Measurements from ENCODE around the gene CFLAR. TPM values are rescaled to one million over a fixed set of nuclear protein-coding genes. Genes with fewer than 3 reads are reported as not detected.

CFLAR gene
- total RNA-seq, 1 donor from 2014 or later, result 144 TPM

DNA sequence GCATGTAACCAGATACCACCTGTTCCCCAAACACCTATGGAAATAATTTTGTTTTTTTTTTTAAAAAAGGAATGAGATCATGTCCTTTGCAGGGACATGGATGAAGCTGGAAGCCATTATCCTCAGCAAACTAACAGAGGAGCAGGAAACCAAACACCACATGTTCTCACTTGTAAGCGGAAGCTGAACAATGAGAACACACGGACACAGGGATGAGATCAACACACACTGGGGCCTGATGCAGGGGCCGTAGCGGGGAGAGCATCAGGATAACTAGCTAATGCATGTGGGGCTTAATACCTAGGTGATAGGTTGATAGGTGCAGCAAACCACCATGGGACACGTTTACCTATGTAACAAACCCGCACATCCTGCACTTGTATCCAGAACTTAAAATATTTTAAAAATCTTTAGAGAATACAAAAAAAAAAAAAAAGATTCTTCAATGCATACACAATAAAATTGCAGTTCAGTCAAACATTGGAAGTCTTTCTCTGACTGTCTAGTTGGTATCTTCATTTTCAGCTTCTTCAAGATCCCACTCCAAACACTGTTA, 55.4 kb downstream of the CFLAR start:
- TF ChIP-seq, protein P1, sequence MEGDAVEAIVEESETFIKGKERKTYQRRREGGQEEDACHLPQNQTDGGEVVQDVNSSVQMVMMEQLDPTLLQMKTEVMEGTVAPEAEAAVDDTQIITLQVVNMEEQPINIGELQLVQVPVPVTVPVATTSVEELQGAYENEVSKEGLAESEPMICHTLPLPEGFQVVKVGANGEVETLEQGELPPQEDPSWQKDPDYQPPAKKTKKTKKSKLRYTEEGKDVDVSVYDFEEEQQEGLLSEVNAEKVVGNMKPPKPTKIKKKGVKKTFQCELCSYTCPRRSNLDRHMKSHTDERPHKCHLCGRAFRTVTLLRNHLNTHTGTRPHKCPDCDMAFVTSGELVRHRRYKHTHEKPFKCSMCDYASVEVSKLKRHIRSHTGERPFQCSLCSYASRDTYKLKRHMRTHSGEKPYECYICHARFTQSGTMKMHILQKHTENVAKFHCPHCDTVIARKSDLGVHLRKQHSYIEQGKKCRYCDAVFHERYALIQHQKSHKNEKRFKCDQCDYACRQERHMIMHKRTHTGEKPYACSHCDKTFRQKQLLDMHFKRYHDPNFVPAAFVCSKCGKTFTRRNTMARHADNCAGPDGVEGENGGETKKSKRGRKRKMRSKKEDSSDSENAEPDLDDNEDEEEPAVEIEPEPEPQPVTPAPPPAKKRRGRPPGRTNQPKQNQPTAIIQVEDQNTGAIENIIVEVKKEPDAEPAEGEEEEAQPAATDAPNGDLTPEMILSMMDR (IDR thresholded peaks at IDR 0.05), result no peak
- TF ChIP-seq POLR2AphosphoS5 (IDR thresholded peaks at IDR 0.05; ENCODE audit: insufficient read depth in 1 of 2, low read depth in 1 of 2) (no peak), POLR2A (IDR thresholded peaks at IDR 0.05) (no peak)
- peaks cover 0 to 4% of the 10 kb centered on the region in 2 donors for H3K36me3 ChIP-seq
- no peaks in the 10 kb centered on the region for H3K27me3 ChIP-seq
- intact Hi-C loops (cut with DNase I), result loop anchor here (10.0 kb wide), 1 partner anchor 267 kb away; no protein-coding TSS in a partner anchor
- no peak overlapping the region for H3K27ac ChIP-seq
- H3K4me3 ChIP-seq, result no peak overlapping the region
- no peaks in the 10 kb centered on the region for H3K4me1 ChIP-seq
- DNase-seq (ENCODE audit: extremely low spot score in 2 of 2), result no peak
- no peaks in the 10 kb centered on the region for H3K9me3 ChIP-seq

DNA sequence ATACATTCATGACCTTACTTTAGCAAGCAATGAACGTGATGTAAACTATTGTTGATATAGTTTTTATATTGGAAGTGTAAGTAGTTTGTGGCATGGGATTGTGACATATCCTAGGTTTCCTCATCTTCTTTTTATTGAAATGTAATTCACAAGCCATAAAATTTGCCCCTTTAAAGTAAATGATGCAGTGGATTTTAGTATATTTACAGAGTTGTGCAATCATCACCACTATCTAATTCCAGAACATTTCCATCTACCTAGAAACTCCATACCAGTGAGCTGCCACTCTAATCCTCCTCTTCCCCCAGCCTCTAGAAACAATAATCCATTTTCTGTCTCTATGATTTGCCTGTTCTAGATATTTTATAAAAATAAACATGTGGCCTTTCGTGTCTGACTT, 56.3 kb downstream of the CFLAR start:
- Histone ChIP-seq H3K27me3 (no peaks in the 10 kb centered on the region), H3K9me3 (no peaks in the 10 kb centered on the region), H3K4me3 (no peak overlapping the region), H3K27ac (no peak overlapping the region), H3K4me1 (no peaks in the 10 kb centered on the region), H3K36me3 (no peaks in the 10 kb centered on the region)
- intact Hi-C loops (cut with DNase I), result loop anchor here (10.0 kb wide), 1 partner anchor 267 kb away; no protein-coding TSS in a partner anchor
- TF ChIP-seq, protein P1 (IDR thresholded peaks at IDR 0.05), result no peak
- TF ChIP-seq POLR2A (IDR thresholded peaks at IDR 0.05) (no peak), POLR2AphosphoS5 (IDR thresholded peaks at IDR 0.05; ENCODE audit: insufficient read depth in 1 of 2, low read depth in 1 of 2) (no peak)
- no peak for DNase-seq (ENCODE audit: extremely low spot score in 2 of 2)

DNA sequence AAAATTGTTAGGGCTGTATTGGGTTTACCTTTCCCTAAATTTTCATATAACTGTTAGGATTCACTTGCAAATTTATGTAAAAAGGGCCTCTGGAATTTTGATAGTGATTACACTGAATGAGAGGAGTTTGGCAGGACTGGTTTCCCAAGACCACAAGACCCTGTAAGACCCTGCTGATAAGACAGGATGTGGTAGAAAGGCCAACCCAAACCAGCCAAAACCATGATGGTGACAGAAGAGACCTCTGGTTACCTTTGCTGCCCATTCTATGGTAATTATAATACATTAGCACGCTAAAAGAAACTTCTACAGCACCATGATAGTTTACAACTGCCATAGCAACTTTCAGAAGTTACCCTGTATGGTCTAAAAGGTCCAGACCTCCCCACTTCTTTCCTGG, 58.7 kb downstream of the CFLAR start:
- DNase-seq (ENCODE audit: extremely low spot score in 2 of 2), result no peak
- TF ChIP-seq, protein P1 (IDR thresholded peaks at IDR 0.05), result no peak
- TF ChIP-seq POLR2AphosphoS5 (IDR thresholded peaks at IDR 0.05; ENCODE audit: insufficient read depth in 1 of 2, low read depth in 1 of 2), result no peak
- no peak for TF ChIP-seq POLR2A (IDR thresholded peaks at IDR 0.05)
- intact Hi-C loops (cut with DNase I), result loop anchor here (10.0 kb wide), 1 partner anchor 270 kb away; no protein-coding TSS in a partner anchor
- Histone ChIP-seq H3K27ac (no peak overlapping the region), H3K27me3 (no peaks in the 10 kb centered on the region), H3K4me3 (no peak overlapping the region), H3K9me3 (no peaks in the 10 kb centered on the region), H3K36me3 (no peaks in the 10 kb centered on the region), H3K4me1 (no peaks in the 10 kb centered on the region)

DNA sequence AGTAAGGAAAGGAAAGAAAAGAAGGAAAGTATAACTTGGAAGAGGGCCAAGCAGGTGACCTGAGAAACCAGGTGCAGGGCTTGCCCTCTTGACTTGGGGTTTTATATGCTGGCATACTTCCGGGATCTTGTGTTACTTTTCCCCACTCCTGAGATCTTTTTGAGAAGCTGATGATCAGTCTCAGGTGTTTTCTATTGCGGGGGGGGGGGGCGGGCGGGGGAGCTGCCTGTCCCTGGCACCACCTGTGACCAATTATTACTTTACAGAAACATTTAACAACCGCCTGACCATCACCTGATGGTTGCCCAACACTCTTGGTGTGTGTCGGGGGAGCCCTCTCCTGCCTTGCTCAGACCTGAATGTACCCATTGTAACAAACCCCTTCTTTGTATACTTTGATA, 60.1 kb downstream of the CFLAR start:
- intact Hi-C loops (cut with DNase I), result loop anchor here (10.0 kb wide), 1 partner anchor 271 kb away; no protein-coding TSS in a partner anchor
- Histone ChIP-seq H3K4me1 (no peaks in the 10 kb centered on the region), H3K27me3 (no peaks in the 10 kb centered on the region), H3K9me3 (no peaks in the 10 kb centered on the region), H3K36me3 (no peaks in the 10 kb centered on the region), H3K27ac (no peak overlapping the region), H3K4me3 (no peak overlapping the region)
- TF ChIP-seq POLR2AphosphoS5 (IDR thresholded peaks at IDR 0.05; ENCODE audit: insufficient read depth in 1 of 2, low read depth in 1 of 2) (no peak), POLR2A (IDR thresholded peaks at IDR 0.05) (no peak)
- TF ChIP-seq, protein P1 (IDR thresholded peaks at IDR 0.05), result no peak
- DNase-seq (ENCODE audit: extremely low spot score in 2 of 2), result no peak

DNA sequence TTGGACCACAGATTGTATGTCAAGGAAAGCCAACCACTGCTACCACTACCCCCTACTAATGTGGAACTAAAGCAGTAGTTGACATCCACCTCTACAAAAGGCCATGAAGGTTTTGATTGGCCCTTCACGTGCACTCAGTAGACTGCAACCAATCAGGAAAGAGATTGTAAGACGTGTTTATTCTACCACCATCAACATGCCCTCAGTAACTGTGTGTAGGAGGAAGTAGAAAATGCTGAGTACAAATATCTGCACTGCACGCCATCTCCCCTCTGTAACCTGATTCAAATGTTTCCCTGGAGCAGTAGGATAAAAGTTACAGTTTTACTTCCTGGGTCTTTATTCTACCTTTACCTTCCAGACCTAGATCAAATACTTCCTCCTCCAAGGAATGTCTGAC, 64.0 kb downstream of the CFLAR start:
- no peaks in the 10 kb centered on the region for H3K9me3 ChIP-seq
- no peak overlapping the region for H3K27ac ChIP-seq
- no peak for DNase-seq (ENCODE audit: extremely low spot score in 2 of 2)
- H3K4me3 ChIP-seq, result no peak overlapping the region
- TF ChIP-seq, protein P1 (IDR thresholded peaks at IDR 0.05), result no peak
- TF ChIP-seq POLR2AphosphoS5 (IDR thresholded peaks at IDR 0.05; ENCODE audit: insufficient read depth in 1 of 2, low read depth in 1 of 2) (no peak), POLR2A (IDR thresholded peaks at IDR 0.05) (no peak)
- intact Hi-C loops (cut with DNase I), result no loop called here
- H3K4me1 ChIP-seq, result peaks cover 17% of the 10 kb centered on the region
- no peaks in the 10 kb centered on the region for H3K36me3 ChIP-seq
- H3K27me3 ChIP-seq, result no peaks in the 10 kb centered on the region
